A673 (cell line): Measurements from ENCODE around the gene GRIN3B. TPM values are rescaled to one million over a fixed set of nuclear protein-coding genes. Genes with fewer than 3 reads are reported as not detected.

Experiments
- BruUV-seq: library from RNA; stranded (reverse); fragments of 400-500 nt; replicated peaks from 2 replicates; lab custom pipeline; 2021; lab: Mats Ljungman, UMichigan
- CTCF ChIA-PET: fragments of 300-600 bp; sonication (Branson Sonifier 250); formaldehyde crosslinking; loops from one replicate; lab custom pipeline; 2022; ENCODE audit warnings: antibody characterized with exemption; lab: Charles Lee
- POLR2A ChIA-PET: fragments of 300-600 bp; sonication (Branson Sonifier 250); formaldehyde crosslinking; loops from one replicate; lab custom pipeline; 2022; ENCODE audit warnings: antibody characterized with exemption; ENCODE audit not compliant: low non-redundant PET; lab: Charles Lee
- DNase-seq: peaks from one replicate; pipeline ENCODE4 v3.0.0-alpha.2; 2015; ENCODE audit warnings: low spot score
- H3K27ac ChIP-seq: fragments of 200-600 bp; sonication (generic); 2 replicates; pipeline ENCODE4 v1.5.1; 2016; ENCODE audit warnings: mixed run types, low read depth, mild to moderate bottlenecking, mixed read lengths, antibody characterized with exemption, low read length; ENCODE audit not compliant: poor library complexity, severe bottlenecking
- H3K27me3 ChIP-seq: fragments of 200-600 bp; sonication (generic); replicated peaks from 2 replicates; pipeline ENCODE4 v1.6.1; 2017; ENCODE audit warnings: mixed run types, low read depth, mild to moderate bottlenecking, mixed read lengths, antibody characterized with exemption, low read length; ENCODE audit not compliant: insufficient read depth, poor library complexity
- H3K36me3 ChIP-seq: fragments of 200-600 bp; sonication (generic); 2 replicates; pipeline ENCODE4 v1.6.1; 2016; ENCODE audit warnings: mixed run types, mild to moderate bottlenecking, mixed read lengths, antibody characterized with exemption, low read length; ENCODE audit not compliant: insufficient read depth, poor library complexity, severe bottlenecking
- H3K4me1 ChIP-seq: fragments of 200-600 bp; sonication (generic); 2 replicates; pipeline ENCODE4 v1.6.1; 2017; ENCODE audit warnings: mixed run types, mild to moderate bottlenecking, mixed read lengths, antibody characterized with exemption, low read length; ENCODE audit not compliant: insufficient read depth, poor library complexity, severe bottlenecking
- H3K4me3 ChIP-seq: fragments of 200-600 bp; sonication (generic); 2 replicates; pipeline ENCODE4 v1.5.1; 2016; ENCODE audit warnings: low read depth, mixed run types, mild to moderate bottlenecking, mixed read lengths, low read length; ENCODE audit not compliant: poor library complexity, severe bottlenecking
- H3K9me3 ChIP-seq: fragments of 200-600 bp; sonication (generic); 2 replicates; pipeline ENCODE4 v1.6.1; 2016; ENCODE audit warnings: mixed run types, low read depth, mild to moderate bottlenecking, mixed read lengths, antibody characterized with exemption, low read length; ENCODE audit not compliant: poor library complexity, severe bottlenecking
- EZH2 ChIP-seq: fragments of 200-600 bp; sonication (generic); IDR thresholded peaks from 2 replicates; pipeline ENCODE4 v1.6.1; 2017; ENCODE audit warnings: borderline replicate concordance, low read depth, mild to moderate bottlenecking, mixed read lengths, antibody characterized with exemption, low read length; ENCODE audit not compliant: poor library complexity, severe bottlenecking
- intact Hi-C: fragments of 100-400 bp; cut with micrococcal nuclease; formaldehyde crosslinking; loops from one replicate; pipeline ENCODE4 v1.10.0; 2022; ENCODE audit not compliant: unreplicated experiment
- total RNA-seq: library from RNA; stranded (reverse); gene quantifications from 2 replicates; pipeline ENCODE4 v1.2.3, GENCODE V29; 2021
- TF ChIP-seq, protein P1 (sequence below): fragments of 300-800, 200-600 bp; sonication (generic); conservative IDR thresholded peaks from 2 replicates; pipeline ENCODE4 v1.5.1; 2017; ENCODE audit warnings: low read depth, mild to moderate bottlenecking, antibody characterized with exemption, low read length, moderate library complexity, mixed read lengths

GRIN3B gene
- total RNA-seq, 1 experiment from 2014 or later: not detected

DNA sequence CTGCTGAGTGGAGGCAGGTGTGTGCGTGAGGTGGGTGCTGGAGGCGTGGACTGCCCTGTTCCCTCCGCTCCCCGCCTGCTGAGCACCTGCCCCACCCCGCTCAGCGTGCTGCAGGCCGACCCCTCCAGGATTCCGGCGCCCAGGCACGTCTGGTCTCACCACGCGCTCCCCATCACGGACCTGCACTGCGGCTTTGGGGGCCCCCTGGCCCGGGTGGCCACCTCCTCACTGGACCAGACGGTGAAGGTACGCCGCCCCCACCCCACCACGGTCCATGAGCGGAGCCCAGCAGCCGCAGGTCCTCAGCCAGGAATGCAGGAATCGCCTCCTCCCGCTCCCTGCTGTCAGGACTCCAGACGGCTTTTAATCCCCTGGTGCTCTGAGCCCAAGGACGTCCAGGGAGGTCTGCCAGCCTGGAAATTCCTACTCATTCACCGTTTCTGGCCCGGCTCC lies 10.1 kb upstream of the GRIN3B start:
- no peak for DNase-seq
- H3K27ac ChIP-seq: no peak overlapping the region
- no peaks in the 10 kb centered on the region for H3K27me3 ChIP-seq
- H3K9me3 ChIP-seq: no peaks in the 10 kb centered on the region
- peaks cover 37% of the 10 kb centered on the region for H3K36me3 ChIP-seq
- H3K4me1 ChIP-seq: peaks cover 3% of the 10 kb centered on the region
- POLR2A ChIA-PET: interaction anchor here (0.7 kb wide), 1 partner anchor 31 kb away, joined by 3 read pairs; the partner anchor contains the start of gene RNU6-2
- CTCF ChIA-PET: interaction anchor here (0.6 kb wide), 2 partner anchors 9 to 213 kb away, joined by 3 to 5 read pairs; no protein-coding TSS in a partner anchor
- intact Hi-C loops: no loop called here
- TF ChIP-seq, protein P1, sequence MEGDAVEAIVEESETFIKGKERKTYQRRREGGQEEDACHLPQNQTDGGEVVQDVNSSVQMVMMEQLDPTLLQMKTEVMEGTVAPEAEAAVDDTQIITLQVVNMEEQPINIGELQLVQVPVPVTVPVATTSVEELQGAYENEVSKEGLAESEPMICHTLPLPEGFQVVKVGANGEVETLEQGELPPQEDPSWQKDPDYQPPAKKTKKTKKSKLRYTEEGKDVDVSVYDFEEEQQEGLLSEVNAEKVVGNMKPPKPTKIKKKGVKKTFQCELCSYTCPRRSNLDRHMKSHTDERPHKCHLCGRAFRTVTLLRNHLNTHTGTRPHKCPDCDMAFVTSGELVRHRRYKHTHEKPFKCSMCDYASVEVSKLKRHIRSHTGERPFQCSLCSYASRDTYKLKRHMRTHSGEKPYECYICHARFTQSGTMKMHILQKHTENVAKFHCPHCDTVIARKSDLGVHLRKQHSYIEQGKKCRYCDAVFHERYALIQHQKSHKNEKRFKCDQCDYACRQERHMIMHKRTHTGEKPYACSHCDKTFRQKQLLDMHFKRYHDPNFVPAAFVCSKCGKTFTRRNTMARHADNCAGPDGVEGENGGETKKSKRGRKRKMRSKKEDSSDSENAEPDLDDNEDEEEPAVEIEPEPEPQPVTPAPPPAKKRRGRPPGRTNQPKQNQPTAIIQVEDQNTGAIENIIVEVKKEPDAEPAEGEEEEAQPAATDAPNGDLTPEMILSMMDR: no peak
- no peak for TF ChIP-seq EZH2
- no TSS peak for BruUV-seq
- no peak overlapping the region for H3K4me3 ChIP-seq

DNA sequence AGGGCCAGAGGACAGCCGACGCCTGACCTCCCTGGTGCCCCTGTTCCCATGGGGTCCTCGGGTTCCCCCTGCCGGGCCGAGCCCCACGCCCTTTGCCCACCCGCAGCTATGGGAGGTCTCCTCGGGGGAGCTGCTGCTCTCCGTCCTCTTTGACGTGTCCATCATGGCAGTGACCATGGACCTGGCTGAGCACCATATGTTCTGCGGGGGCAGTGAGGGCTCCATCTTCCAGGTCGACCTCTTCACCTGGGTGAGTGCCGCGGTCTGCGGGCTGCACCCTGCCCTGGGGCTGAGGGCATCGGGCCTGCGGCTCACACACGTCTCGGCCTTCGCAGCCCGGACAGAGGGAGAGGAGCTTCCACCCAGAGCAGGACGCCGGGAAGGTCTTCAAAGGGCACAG lies 9.5 kb upstream of the GRIN3B start:
- Histone ChIP-seq H3K36me3 (peaks cover 36% of the 10 kb centered on the region), H3K4me3 (no peak overlapping the region), H3K27me3 (no peaks in the 10 kb centered on the region), H3K27ac (no peak overlapping the region), H3K9me3 (no peaks in the 10 kb centered on the region), H3K4me1 (peaks cover 3% of the 10 kb centered on the region)
- CTCF ChIA-PET: interaction anchor here (0.6 kb wide), 2 partner anchors 10 to 214 kb away, joined by 3 to 5 read pairs; no protein-coding TSS in a partner anchor
- no TSS peak for BruUV-seq
- intact Hi-C loops: no loop called here
- POLR2A ChIA-PET: interaction anchor here (0.6 to 0.7 kb wide), 2 partner anchors 31 to 276 kb away, joined by 3 read pairs; partner anchors contain the start of gene RNU6-2
- no peak for DNase-seq
- TF ChIP-seq, protein P1: no peak
- no peak for TF ChIP-seq EZH2

DNA sequence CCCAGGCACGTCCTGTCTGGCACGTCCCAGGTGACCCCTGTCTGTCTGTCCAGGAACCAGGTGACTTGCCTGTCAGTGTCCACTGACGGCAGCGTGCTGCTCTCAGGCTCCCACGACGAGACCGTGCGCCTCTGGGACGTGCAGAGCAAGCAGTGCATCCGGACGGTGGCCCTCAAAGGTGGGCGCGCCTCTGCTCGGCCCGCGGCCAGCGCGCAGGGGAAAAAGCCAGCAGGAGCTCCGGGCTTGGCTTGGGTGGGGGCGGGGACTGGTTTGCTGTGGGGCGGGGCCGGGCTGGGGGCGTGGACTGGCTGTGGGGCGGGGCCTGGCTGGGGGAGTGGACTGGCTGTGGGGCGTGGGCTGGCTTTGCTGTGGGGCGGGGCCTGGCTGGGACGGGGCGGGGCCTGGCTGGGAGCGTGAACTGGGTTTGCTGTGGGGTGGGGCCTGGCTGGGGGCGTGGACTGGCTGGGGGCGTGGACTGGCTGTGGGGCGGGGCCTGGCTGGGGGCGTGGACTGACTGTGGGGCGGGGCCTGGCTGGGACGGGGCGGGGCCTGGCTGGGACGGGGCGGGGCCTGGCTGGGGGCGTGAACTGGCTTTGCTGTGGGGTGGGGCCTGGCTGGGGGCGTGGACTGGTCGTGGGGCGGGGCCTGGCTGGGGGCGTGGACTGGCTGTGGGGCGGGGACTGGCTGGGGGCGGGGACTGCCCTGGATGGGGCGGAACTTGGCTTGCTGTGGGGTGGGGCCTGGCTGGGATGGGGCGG lies 8.9 kb upstream of the GRIN3B start:
- Histone ChIP-seq H3K4me3 (no peak overlapping the region), H3K4me1 (peaks cover 9% of the 10 kb centered on the region), H3K36me3 (peaks cover 32% of the 10 kb centered on the region), H3K27ac (no peak overlapping the region), H3K9me3 (no peaks in the 10 kb centered on the region), H3K27me3 (peaks cover 3% of the 10 kb centered on the region)
- DNase-seq: no peak
- TF ChIP-seq EZH2: no peak
- TF ChIP-seq, protein P1: no peak
- POLR2A ChIA-PET: interaction anchor here (0.6 kb wide), 1 partner anchor 276 kb away, joined by 3 read pairs; no protein-coding TSS in a partner anchor
- intact Hi-C loops: no loop called here
- CTCF ChIA-PET: interaction anchor here (0.6 kb wide), 1 partner anchor 122 kb away, joined by 3 read pairs; no protein-coding TSS in a partner anchor
- BruUV-seq: no TSS peak
